ENCODE measurements around the gene COL21A1. TPM values are rescaled to one million over a fixed set of nuclear protein-coding genes. Genes with fewer than 3 reads are reported as not detected.

The COL21A1 gene
- total and polyA plus RNA-seq, 2 of the 4 experiments (the other 2 are of a cell fraction), result 0.05 TPM; not detected in 1

DNA sequence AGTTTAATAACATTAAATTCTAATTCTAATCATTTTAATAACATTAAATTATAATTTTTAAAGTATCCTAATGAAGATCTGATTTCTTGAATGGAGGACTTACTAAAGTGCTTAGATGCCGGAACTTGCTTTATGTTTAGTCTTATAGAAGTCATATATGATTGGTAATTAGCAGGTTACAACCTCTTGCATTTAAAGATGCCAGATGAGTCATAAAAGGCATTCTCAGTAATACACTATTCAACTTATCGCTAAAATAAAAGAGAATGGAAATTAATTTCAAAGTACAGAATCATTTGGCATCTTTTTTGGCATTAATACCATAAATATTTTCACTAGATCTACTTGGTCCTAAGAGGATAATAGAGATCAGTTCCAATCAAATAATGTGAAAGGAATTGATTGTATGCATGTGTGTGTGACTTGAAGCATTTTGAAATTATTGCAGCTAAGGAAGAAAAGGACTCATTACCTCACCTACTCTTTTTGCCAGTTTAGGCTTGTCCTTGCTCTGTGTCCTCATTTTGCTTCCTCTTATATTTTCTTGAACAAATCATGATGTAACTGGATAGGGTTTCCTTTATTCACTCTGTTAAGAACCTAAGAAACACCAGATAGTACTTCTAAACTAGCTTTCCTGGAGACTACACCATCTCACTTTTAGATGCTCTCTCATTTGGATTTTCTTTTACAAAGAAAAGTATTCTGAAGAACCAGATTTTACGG, 2.7 kb downstream of the COL21A1 start:
- Histone ChIP-seq H2BK120ac (ENCODE audit: low read depth, low read length) (no peak overlapping the region), H4K91ac (ENCODE audit: insufficient read depth, low read depth, low read length) (no peak overlapping the region), H4K8ac (ENCODE audit: low read depth in 2 of 2, low read length in 2 of 2) (no peak overlapping the region), H3K56ac (ENCODE audit: extremely low read depth, insufficient read depth, low read length) (no peak overlapping the region), H4K5ac (ENCODE audit: low read depth, low read length) (no peak overlapping the region), H2BK5ac (ENCODE audit: low read depth, low read length, poor library complexity, severe bottlenecking) (no peak overlapping the region), H2AK9ac (replicated peaks; ENCODE audit: low read depth, low read length, poor library complexity) (no peak overlapping the region), H2AFZ (replicated peaks; ENCODE audit: low read length, poor library complexity) (no peak overlapping the region), H3K18ac (ENCODE audit: low read depth, low read length) (no peak overlapping the region), H3K4me1 (ENCODE audit: control insufficient read depth, insufficient read depth, low read length) (no peaks in the 10 kb centered on the region), H3K27me3 (ENCODE audit: control insufficient read depth, insufficient read depth, low read length) (peaks cover 17% of the 10 kb centered on the region), H3K9me1 (ENCODE audit: insufficient read depth, low read length) (no peaks in the 10 kb centered on the region), H3K36me3 (ENCODE audit: control insufficient read depth, insufficient read depth, low read length) (no peaks in the 10 kb centered on the region), H3K14ac (replicated peaks; ENCODE audit: low read depth, low read length) (no peak overlapping the region), H3K4ac (ENCODE audit: low read depth, low read length) (no peak overlapping the region), H3K4me2 (ENCODE audit: low read depth, low read length) (no peak overlapping the region), H2AK5ac (ENCODE audit: low read depth, low read length) (no peak overlapping the region), H3K27ac (ENCODE audit: insufficient read depth, low read length) (no peak overlapping the region), H3K23ac (ENCODE audit: low read depth, low read length) (no peak overlapping the region), H3K4me3 (ENCODE audit: insufficient read depth, low read depth, low read length) (no peak overlapping the region), H3K9me3 (ENCODE audit: control insufficient read depth, insufficient read depth, low read length) (no peaks in the 10 kb centered on the region), H4K20me1 (ENCODE audit: insufficient read depth, low read length) (no peaks in the 10 kb centered on the region), H3K79me1 (ENCODE audit: low read depth in 1 of 2, low read length in 2 of 2) (no peaks in the 10 kb centered on the region), H2BK20ac (ENCODE audit: low read depth, low read length) (no peak overlapping the region), H2BK15ac (ENCODE audit: low read depth, low read length) (no peak overlapping the region), H3K9ac (ENCODE audit: low read depth, low read length) (no peak overlapping the region)
- POLR2A ChIA-PET (ENCODE audit: unreplicated experiment), result no interaction called here
- TF ChIP-seq, protein P1, sequence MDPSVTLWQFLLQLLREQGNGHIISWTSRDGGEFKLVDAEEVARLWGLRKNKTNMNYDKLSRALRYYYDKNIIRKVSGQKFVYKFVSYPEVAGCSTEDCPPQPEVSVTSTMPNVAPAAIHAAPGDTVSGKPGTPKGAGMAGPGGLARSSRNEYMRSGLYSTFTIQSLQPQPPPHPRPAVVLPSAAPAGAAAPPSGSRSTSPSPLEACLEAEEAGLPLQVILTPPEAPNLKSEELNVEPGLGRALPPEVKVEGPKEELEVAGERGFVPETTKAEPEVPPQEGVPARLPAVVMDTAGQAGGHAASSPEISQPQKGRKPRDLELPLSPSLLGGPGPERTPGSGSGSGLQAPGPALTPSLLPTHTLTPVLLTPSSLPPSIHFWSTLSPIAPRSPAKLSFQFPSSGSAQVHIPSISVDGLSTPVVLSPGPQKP (IDR thresholded peaks at IDR 0.05; ENCODE audit: borderline replicate concordance, low read depth, low read length), result no peak
- TF ChIP-seq MXI1 (IDR thresholded peaks at IDR 0.05; ENCODE audit: borderline replicate concordance, low read depth, low read length), result no peak
- no peak for TF ChIP-seq POLR2A (IDR thresholded peaks at IDR 0.05; ENCODE audit: low read depth, low read length)
- TF ChIP-seq, protein P2, sequence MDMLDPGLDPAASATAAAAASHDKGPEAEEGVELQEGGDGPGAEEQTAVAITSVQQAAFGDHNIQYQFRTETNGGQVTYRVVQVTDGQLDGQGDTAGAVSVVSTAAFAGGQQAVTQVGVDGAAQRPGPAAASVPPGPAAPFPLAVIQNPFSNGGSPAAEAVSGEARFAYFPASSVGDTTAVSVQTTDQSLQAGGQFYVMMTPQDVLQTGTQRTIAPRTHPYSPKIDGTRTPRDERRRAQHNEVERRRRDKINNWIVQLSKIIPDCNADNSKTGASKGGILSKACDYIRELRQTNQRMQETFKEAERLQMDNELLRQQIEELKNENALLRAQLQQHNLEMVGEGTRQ (IDR thresholded peaks at IDR 0.05; ENCODE audit: low read depth, low read length), result no peak
- no peak for TF ChIP-seq BHLHE40 (IDR thresholded peaks at IDR 0.05; ENCODE audit: low read depth, low read length)
- no peak for TF ChIP-seq MAFK (IDR thresholded peaks at IDR 0.05; ENCODE audit: low read depth, low read length)
- TF ChIP-seq CHD1 (IDR thresholded peaks at IDR 0.05; ENCODE audit: low read depth, low read length), result no peak
- TF ChIP-seq RCOR1 (IDR thresholded peaks at IDR 0.05; ENCODE audit: insufficient replicate concordance, low read length), result no peak
- TF ChIP-seq RAD21 (IDR thresholded peaks at IDR 0.05; ENCODE audit: low read length), result no peak
- TF ChIP-seq RFX5 (IDR thresholded peaks at IDR 0.05; ENCODE audit: low read depth, low read length), result no peak
- TF ChIP-seq, protein P3, sequence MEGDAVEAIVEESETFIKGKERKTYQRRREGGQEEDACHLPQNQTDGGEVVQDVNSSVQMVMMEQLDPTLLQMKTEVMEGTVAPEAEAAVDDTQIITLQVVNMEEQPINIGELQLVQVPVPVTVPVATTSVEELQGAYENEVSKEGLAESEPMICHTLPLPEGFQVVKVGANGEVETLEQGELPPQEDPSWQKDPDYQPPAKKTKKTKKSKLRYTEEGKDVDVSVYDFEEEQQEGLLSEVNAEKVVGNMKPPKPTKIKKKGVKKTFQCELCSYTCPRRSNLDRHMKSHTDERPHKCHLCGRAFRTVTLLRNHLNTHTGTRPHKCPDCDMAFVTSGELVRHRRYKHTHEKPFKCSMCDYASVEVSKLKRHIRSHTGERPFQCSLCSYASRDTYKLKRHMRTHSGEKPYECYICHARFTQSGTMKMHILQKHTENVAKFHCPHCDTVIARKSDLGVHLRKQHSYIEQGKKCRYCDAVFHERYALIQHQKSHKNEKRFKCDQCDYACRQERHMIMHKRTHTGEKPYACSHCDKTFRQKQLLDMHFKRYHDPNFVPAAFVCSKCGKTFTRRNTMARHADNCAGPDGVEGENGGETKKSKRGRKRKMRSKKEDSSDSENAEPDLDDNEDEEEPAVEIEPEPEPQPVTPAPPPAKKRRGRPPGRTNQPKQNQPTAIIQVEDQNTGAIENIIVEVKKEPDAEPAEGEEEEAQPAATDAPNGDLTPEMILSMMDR (conservative IDR thresholded peaks at IDR 0.05; ENCODE audit: low read depth, low read length), result no peak
- no peak for TF ChIP-seq SMC3 (IDR thresholded peaks at IDR 0.05; ENCODE audit: low read depth, low read length)
- no peak for TF ChIP-seq CEBPB (IDR thresholded peaks at IDR 0.05; ENCODE audit: low read depth, low read length)
- no peak for TF ChIP-seq FOS (IDR thresholded peaks at IDR 0.05; ENCODE audit: low read depth, low read length)
- TF ChIP-seq MAZ (IDR thresholded peaks at IDR 0.05; ENCODE audit: borderline replicate concordance, low read depth, low read length), result no peak
- no peak for TF ChIP-seq NFE2L2 (IDR thresholded peaks at IDR 0.05; ENCODE audit: low read depth, low read length)
- in situ Hi-C loops (cut with MboI; ENCODE audit: low sequenced_read_pairs), result no loop called here
- no peak for DNase-seq
- dilution Hi-C loops (cut with HindIII; ENCODE audit: low sequenced_read_pairs, unreplicated experiment), result no loop called here
- ATAC-seq (ENCODE audit: low read depth), result no peak
- no TSS peak for BruUV-seq (replicated peaks)
- intact Hi-C loops (cut with micrococcal nuclease), result no loop called here
- WGBS, 2 experiments (ENCODE audit: extremely low coverage in 2 of 2, insufficient read length in 1 of 2), result no CpG with 5 or more reads among the region's 3 CpGs
- CTCF ChIA-PET, result no interaction called here

All from IMR-90 (cell line).